ENCODE results near the gene GABRR1.
A peak's percentile ranks its signal among the peaks of the same experiment; 100 is the strongest.
"Not testable (repeated sequence)": the region's sequence is repeated elsewhere in the genome, so short reads cannot be mapped to it uniquely, and the experiment has no call there.

Gene GABRR1

DNA sequence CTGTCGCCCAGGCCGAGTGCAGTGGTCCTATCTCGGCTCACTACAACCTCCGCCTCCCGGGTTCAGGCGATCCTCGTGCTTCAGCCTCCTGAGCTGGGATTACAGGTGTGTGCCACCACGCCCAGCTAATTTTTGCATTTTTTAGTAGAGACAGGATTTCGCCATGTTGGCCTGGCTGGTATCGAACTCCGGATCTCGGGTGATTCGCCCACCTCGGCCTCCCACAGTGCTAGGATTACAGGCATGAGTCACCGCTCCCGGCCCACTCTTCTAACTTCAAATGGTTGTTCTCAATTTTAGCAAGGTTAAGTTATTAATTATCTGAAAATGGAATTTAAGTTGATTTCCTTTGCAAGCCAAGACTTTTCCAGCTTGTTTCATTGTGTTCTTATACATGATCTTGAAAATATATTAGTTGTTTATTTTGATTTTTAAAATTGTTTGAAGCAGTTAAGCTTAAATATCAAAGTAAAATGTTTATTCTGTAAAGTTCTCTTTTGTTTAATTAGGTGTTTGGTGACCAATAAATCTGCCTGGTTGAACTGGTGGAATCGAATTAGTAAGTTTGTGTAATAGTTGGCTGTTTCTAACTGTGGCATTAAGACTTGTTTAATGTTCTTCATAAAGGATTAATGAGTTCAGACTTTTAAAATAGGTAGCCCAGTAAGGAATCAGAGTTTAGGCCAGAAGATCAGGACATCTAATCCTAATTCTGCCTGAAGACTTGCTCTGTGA lies 69.0 kb downstream of the GABRR1 start:
- peak; percentile 36 for DNase-seq

DNA sequence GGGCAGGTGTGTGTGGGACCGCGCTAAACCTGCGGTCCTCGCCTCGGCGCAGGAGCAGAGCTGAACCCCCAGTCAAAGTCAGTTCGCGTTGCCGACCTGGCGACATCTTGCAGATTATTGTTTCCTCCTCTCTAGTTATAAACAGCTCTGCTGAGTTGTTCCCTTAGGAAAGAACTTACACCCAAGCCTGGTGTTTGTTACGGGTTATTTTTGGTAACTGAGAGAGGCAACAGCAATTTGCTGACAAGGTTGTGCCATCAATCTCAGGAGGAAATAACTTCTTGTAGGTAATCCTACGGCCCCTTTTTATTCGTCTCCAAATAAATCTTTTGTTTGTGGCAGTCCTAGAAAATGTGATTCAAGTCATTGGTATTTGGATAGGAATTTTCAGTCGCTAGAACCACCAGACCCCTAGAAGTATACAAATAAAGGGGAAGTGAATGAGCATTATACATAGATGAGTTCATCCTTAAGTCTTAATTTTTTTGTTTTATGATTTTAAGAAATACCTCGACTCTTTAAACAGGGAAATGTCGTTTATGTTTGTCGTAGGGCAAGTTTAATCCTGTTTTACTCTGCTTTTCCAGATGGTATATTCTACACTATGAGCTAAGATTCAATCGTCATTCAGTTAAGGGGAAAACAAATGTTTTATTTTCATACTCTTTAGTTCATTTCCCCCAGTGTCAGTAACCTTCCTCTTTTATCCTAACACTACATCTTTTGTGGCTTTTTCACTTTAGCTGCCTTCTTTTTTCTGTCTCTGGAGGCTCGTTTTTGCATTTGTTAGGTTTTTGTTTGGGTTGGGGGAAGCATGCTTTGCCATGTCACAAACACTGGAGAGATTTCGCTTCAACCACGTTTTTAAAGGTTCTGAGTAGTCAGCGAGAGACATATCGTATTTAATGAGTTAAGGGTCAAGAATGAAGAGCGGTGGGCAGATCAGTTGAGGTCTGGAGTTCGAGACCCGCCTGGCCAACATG lies 70.1 kb downstream of the GABRR1 start:
- DNase-seq: peak; percentile 35

GRCh38 chr6:89145956-89146717 lies 71.0 kb downstream of the GABRR1 start, which contains the start of gene PM20D2:
Gene PM20D2, plus strand, starts transcription at chr6:89146055. Its CDS starts 90 bp downstream, at chr6:89146145.
- DNase-seq: peak; percentile 64

DNA sequence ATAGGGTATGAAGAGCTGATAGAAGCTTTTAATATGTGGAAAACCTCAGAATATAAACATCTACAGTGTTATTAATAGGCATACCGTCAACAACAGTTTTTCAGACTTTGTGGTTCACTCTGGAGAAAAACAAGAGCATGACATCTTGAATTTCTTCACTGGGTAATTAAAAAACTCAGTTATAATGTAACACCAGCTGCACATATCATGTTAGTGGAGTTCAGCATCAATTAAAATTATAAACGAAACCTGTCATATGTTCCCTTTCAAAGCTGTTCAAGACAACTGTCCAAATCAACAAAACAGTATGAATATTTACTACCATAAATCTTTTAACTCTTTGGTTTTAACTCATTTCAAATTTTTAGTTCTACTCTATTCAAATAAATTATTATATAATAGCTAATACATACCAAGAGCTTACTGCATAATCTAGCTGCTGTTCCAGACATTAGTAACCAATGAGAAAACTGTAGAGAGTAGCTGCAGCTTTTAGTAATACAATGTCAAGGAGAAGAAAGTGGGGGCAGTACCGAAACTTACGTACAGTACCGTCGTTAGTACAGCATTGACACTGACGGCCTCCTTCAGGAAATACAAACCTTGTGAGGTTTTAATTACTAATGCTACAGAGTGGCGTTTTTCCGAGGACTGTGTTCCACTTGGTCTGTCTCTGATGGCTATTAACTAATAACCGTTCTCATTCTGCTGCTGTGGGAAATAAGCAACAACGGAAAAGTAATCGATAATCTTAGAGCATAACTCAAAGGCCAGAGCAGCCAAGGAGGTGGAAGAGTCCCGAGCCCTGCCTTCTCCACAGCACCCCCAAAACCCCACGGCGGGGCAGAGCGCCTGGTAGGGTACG lies 71.8 kb downstream of the GABRR1 start:
- DNase-seq: peak; percentile 31

- no peak for DNase-seq
These were observed 72.7 kb downstream of the GABRR1 start for GRCh38 chr6:89144354-89144906.

DNA sequence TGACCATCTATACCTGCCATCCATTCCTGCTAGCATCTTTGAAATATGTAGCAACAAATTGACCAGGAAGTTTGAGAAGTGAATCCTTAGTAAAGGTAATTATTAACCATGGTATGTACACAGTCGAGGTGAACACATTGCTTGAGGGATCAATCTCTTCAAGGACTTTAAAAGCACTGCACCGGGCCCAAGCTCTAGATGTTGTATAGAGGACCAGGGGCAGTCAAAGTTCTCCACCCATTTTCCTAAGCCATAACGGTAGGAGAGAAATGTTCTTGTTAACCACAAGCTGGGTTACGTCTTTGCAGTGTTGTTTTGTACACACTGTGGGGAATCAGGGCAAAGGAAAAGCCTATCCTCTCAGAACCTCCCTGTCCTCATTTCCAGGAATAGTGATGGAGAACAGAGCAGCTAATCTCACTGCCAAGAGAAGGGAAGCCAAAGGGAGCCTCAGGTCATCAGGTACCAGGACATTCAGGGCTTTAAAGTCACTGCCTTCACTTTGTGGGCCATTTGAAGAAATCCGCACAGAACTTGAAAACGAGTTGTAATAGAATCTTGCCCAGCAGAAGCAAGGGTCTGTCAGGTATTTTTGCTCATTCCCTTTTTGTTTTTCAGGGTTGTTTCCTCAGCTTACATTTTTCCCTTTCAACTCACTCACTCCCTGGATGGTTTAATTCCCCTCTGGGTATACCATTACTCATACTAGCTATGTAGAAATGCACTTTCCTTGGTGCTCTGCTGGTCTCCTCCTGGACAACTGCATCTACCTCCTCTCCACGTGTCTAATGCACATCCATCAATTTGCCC lies 76.6 kb downstream of the GABRR1 start:
- no peak for DNase-seq

DNA sequence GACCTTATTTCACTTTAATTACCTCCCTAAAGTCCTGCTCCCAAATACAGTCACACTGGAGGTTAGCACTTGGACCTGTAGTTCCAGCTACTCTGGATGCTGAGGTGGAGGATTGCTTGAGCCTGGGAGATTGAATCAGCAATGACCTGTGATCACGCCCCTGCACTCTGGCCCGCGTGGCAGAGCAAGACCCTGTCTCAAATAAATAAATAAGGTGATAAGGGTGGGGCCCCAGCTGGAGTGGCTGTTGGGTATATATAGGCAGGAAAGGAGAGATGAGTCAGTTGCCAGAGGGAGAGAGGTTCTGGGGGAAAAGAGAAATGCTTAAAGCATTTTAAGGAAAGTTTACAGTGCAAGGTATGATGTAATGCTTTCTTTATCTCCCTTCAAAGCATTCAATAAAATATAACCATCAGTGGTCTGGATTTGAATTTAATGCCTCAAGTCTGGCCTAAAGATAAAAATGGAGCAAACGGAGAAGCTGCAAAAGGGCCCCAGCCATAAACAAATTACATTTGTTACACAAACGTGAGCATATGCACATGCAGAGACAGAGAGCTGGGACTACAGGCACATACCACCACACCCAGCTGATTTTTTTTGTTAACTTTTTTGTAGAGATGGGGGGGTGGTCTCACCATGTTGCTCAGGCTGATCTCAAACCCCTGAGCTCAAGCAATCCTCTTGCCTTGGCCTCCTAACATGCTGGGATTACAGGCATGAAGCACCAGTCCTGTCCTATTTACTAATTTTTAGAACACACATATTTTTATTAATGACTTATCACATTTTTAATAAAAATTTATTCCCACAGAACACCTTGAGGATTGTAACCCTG lies 77.4 kb downstream of the GABRR1 start:
- DNase-seq: no peak

DNA sequence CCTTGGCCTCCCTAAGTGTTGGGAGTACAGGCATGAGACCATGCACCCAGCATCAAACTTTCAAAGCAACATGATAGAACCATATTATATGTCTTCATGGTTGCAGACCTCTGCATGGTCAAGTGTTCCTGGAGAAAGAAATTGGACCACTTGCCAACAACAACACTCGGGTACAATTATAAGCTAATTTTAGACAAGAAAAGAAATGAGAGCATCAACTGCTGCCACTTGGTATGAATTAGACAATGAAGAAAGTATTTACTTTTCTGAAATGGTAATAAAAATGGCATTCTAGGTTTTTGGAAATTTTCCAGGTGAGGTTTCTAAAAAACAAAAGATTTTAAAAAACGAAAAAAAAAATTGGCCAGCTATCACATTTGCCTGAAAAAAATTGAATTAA lies 79.0 kb downstream of the GABRR1 start:
- DNase-seq: no peak

DNA sequence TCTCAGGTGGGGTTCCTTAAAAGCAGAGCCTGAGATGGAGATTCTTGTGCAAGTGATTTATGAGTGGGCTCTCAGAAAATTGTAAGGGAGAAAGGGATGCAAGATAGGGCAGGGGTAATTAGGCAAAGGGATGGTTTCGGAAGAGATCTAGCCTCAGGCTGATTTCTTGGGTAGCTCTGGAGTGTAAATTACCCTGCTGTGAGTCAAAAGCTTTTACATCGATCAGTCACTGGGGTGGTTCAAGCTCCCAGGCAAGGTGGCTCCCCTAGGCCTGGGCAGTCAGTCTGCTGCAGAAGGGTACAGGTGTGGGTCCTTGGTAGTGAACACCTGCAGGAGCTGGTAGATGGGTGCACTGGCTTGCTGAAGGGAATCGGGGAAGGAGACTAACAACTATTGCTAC lies 82.4 kb downstream of the GABRR1 start:
- DNase-seq: no peak

DNA sequence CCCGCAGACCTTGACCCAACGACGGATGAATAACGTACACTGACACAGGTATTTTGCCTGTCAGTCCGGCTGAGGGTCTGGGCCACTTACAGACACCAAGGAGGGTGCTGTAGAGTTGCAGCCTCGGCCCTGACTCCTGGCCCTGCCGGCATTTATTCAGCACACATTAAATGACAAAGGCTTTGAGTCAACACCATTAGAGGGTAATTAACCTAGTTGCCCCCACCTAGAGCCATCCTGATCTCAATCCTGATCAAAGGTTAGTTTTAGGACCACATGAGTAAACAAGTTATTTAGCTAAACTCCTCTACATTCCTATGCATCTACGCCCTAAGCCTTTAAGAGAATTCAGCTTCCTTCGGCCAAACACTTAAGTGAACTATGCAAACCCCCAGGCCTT lies 83.2 kb downstream of the GABRR1 start:
- DNase-seq: no peak

DNA sequence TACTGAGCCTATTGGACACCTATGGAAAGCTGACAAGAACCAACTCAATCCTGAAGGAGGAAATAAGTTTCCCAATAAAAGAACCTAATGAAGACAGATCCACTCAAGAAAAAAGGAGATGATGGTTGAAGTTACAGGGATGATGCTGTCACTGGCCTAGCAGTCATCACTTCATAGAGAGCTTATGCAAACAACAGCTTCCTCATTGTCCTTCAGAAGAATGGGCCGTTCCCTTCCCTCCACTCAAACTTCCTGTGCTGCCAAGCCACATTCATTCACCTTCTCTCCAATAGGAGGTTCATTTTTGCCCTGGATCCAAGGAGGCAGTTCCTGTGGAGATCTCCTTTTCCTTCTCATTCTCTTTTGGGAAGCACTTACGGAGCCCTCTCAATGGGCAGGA lies 85.1 kb downstream of the GABRR1 start:
- no peak for DNase-seq

DNA sequence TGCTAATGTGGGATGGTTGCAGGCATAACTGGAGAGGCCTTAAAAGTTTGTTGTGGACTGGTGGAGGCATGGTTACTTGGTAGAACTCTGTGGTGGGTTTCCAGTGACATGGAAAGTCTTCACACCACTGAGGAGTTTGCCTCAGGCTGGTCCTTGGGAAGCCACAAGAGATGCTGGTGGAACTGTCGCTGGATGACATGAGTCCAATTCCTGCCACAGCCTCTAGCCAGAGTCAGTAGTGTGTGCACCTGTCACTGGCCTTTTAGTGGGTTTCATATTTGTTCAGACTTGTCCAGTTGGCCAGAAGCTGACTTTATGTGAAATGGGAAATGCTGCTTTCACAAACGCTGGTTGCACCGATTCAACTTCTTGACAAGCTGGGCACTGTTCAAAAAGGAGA lies 85.6 kb downstream of the GABRR1 start:
- no peak for DNase-seq

DNA sequence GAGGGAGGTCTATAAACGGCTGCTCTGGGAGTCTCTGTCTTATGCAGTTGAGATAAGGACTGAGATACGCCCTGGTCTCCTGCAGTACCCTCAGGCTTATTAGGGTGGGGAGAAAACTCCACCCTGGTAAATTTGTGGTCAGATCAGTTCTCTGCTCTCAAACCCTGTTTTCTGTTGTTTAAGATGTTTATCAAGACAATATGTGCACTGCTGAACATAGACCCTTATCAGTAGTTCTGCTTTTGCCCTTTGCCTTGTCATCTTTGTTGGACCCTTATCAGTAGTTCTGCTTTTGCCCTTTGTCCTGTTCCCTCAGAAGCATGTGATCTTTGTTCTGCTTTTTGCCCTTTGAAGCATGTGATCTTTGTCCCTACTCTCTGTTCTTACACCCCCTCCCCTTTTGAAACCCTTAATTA lies 88.9 kb downstream of the GABRR1 start:
- DNase-seq: not testable (repeated sequence)
